ENCODE results near the gene CDK16.

CDK16 gene

DNA sequence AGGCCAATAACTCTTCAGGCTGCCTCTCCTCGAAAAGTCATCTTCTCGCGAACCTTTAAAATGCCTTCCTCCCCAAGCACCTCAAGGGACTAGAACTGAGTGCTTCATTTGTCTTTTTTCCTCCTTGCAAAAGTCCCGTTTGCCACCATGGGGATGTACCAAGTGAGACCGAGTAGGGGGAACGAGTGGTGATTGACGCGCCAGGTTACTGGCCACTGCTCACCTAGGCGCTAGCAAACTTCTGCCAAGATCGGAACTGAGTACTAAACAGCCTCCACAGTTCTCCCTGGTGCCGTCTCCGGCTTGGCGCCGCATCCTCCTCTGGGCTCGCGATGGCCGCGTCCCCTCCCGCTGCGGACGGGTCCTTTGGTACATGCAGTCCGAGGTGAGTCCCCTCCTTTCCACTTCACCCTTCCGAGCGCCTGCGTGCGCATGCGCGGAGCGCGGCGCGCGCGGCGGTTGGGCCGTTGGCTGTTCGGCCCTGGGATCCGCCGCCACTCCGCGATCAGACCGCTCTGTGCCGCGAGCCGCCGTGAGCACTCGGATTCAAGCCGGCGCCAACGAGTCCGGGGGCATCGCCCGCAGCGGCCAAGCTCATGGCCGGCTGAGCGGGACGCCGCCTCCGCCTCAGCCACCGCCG is at the start of gene CDK16:
Gene CDK16, plus strand, starts transcription at position 402 of the 640 bp plus-strand sequence. CDS start 4,877 bp downstream, outside the sequence.
- TF ChIP-seq, protein P1, sequence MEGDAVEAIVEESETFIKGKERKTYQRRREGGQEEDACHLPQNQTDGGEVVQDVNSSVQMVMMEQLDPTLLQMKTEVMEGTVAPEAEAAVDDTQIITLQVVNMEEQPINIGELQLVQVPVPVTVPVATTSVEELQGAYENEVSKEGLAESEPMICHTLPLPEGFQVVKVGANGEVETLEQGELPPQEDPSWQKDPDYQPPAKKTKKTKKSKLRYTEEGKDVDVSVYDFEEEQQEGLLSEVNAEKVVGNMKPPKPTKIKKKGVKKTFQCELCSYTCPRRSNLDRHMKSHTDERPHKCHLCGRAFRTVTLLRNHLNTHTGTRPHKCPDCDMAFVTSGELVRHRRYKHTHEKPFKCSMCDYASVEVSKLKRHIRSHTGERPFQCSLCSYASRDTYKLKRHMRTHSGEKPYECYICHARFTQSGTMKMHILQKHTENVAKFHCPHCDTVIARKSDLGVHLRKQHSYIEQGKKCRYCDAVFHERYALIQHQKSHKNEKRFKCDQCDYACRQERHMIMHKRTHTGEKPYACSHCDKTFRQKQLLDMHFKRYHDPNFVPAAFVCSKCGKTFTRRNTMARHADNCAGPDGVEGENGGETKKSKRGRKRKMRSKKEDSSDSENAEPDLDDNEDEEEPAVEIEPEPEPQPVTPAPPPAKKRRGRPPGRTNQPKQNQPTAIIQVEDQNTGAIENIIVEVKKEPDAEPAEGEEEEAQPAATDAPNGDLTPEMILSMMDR (IDR thresholded peaks at IDR 0.05; ENCODE audit: insufficient read depth, missing control alignments), result no peak
- no peak for FAIRE-seq
- DNase-seq (ENCODE audit: insufficient read length, low spot score), result peak; percentile 64

DNA sequence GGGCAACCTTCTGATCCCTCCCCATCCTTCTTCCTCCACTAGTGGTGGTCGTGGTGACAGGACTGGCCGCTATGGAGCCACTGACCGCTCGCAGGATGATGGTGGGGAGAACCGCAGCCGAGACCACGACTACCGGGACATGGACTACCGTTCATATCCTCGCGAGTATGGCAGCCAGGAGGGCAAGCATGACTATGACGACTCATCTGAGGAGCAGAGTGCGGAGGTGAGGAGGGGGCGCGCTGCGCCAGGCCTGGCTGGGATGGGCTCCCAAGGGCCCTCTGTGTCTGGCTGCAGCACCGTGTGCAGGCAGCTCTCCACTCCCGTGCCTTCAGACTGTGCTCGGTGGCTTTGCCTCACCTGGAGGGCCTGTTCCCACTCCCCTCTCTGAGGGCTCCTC is 49.2 kb upstream of the CDK16 start:
- FAIRE-seq (no peak), DNase-seq (ENCODE audit: insufficient read length, low spot score) (no peak)
- TF ChIP-seq, protein P1 (IDR thresholded peaks at IDR 0.05; ENCODE audit: insufficient read depth, missing control alignments), result no peak

DNA sequence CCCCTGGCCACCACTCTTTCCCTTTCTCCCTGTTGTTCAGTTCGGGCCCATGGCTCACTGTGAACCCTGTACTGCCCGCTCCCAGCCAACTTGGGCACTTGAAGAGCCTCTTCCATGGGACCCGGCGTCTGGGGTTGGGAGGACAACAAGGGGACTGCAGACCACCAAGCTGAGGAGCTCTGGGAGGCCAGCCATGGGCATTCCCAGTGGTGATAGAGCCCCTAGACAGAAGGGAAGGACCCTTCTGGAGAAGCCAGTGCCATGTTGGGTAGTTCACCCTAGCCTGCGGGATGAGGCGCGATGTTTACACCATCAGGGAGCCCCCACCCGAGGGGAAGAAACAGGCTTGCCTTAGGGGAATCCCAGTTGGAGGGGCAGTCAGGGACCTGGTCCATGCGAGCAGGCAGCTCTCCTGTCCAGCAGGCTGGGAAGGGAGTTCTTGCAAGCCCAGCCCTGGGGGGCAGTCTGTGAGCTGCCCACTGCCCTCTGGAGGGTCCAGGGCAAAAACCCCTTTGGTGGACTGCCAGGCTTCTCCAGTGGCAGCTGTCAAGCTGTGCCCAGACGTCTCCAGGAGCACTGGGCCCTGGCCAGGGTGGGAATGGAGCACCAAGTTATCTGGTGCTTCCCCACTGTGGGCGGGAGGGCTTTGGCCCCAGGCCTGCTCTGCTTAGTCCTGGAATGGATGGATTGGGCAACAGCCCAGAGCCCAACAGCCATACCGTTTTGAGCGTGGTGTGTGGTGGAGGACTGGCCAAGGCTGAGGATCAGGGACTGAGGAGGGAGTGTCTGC is 48.6 kb upstream of the CDK16 start:
- TF ChIP-seq, protein P1 (IDR thresholded peaks at IDR 0.05; ENCODE audit: insufficient read depth, missing control alignments), result no peak
- FAIRE-seq (no peak), DNase-seq (ENCODE audit: insufficient read length, low spot score) (no peak)

DNA sequence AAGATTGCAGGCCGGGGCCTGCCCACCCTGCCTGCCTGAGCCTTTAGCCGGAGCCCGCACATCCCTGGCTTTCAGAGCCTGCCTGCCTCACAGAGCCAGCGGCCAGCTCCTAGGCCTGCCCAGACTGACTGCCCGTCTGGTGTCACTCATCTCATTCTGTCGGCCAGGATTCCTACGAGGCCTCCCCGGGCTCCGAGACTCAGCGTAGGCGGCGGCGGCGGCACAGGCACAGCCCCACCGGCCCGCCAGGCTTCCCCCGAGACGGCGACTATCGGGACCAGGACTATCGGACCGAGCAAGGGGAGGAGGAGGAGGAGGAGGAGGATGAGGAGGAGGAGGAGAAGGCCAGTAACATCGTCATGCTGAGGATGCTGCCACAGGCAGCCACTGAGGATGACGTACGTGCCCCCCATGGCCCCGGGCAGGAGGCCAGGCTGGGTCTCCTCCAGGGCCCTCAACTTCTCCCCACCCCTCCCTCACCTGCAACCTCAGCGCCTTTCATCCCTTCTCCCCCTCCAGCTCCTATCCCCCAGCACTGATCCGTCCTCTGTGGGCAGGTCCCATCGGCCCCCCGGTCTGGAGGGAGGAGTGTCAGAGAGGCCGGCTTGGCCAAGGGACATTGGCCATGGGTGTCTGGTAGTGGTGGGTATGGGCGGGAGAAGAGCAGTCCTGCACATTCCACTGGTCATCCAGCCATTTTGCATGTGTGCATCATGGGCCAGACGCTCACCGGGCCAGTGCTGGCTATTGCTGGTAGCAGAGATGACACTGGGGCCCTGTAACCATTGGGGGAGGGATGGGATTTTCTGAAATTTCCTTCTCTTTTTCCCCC is 47.4 kb upstream of the CDK16 start:
- no peak for FAIRE-seq
- TF ChIP-seq, protein P1 (IDR thresholded peaks at IDR 0.05; ENCODE audit: insufficient read depth, missing control alignments), result no peak
- DNase-seq (ENCODE audit: insufficient read length, low spot score), result no peak

GRCh38 chrX:47171996-47172395 is 46.5 kb upstream of the CDK16 start:
- FAIRE-seq (no peak), DNase-seq (ENCODE audit: insufficient read length, low spot score) (no peak)
- TF ChIP-seq, protein P1 (IDR thresholded peaks at IDR 0.05; ENCODE audit: insufficient read depth, missing control alignments), result no peak

- no peak for DNase-seq (ENCODE audit: insufficient read length, low spot score)
- FAIRE-seq, result no peak
- TF ChIP-seq, protein P1 (IDR thresholded peaks at IDR 0.05; ENCODE audit: insufficient read depth, missing control alignments), result no peak
These were observed 45.9 kb upstream of the CDK16 start for GRCh38 chrX:47172549-47172948.
